A673 (cell line): Measurements from ENCODE around the gene ATP1A1. TPM values are rescaled to one million over a fixed set of nuclear protein-coding genes. Genes with fewer than 3 reads are reported as not detected.

Experiments
- BruUV-seq: library from RNA; stranded (reverse); fragments of 400-500 nt; replicated peaks from 2 replicates; lab custom pipeline; 2021; lab: Mats Ljungman, UMichigan
- CTCF ChIA-PET: fragments of 300-600 bp; sonication (Branson Sonifier 250); formaldehyde crosslinking; loops from one replicate; lab custom pipeline; 2022; ENCODE audit warnings: antibody characterized with exemption; lab: Charles Lee
- POLR2A ChIA-PET: fragments of 300-600 bp; sonication (Branson Sonifier 250); formaldehyde crosslinking; loops from one replicate; lab custom pipeline; 2022; ENCODE audit warnings: antibody characterized with exemption; ENCODE audit not compliant: low non-redundant PET; lab: Charles Lee
- DNase-seq: peaks from one replicate; pipeline ENCODE4 v3.0.0-alpha.2; 2015; ENCODE audit warnings: low spot score
- H3K27ac ChIP-seq: fragments of 200-600 bp; sonication (generic); 2 replicates; pipeline ENCODE4 v1.5.1; 2016; ENCODE audit warnings: mixed run types, low read depth, mild to moderate bottlenecking, mixed read lengths, antibody characterized with exemption, low read length; ENCODE audit not compliant: poor library complexity, severe bottlenecking
- H3K27me3 ChIP-seq: fragments of 200-600 bp; sonication (generic); replicated peaks from 2 replicates; pipeline ENCODE4 v1.6.1; 2017; ENCODE audit warnings: mixed run types, low read depth, mild to moderate bottlenecking, mixed read lengths, antibody characterized with exemption, low read length; ENCODE audit not compliant: insufficient read depth, poor library complexity
- H3K36me3 ChIP-seq: fragments of 200-600 bp; sonication (generic); 2 replicates; pipeline ENCODE4 v1.6.1; 2016; ENCODE audit warnings: mixed run types, mild to moderate bottlenecking, mixed read lengths, antibody characterized with exemption, low read length; ENCODE audit not compliant: insufficient read depth, poor library complexity, severe bottlenecking
- H3K4me1 ChIP-seq: fragments of 200-600 bp; sonication (generic); 2 replicates; pipeline ENCODE4 v1.6.1; 2017; ENCODE audit warnings: mixed run types, mild to moderate bottlenecking, mixed read lengths, antibody characterized with exemption, low read length; ENCODE audit not compliant: insufficient read depth, poor library complexity, severe bottlenecking
- H3K4me3 ChIP-seq: fragments of 200-600 bp; sonication (generic); 2 replicates; pipeline ENCODE4 v1.5.1; 2016; ENCODE audit warnings: low read depth, mixed run types, mild to moderate bottlenecking, mixed read lengths, low read length; ENCODE audit not compliant: poor library complexity, severe bottlenecking
- H3K9me3 ChIP-seq: fragments of 200-600 bp; sonication (generic); 2 replicates; pipeline ENCODE4 v1.6.1; 2016; ENCODE audit warnings: mixed run types, low read depth, mild to moderate bottlenecking, mixed read lengths, antibody characterized with exemption, low read length; ENCODE audit not compliant: poor library complexity, severe bottlenecking
- EZH2 ChIP-seq: fragments of 200-600 bp; sonication (generic); IDR thresholded peaks from 2 replicates; pipeline ENCODE4 v1.6.1; 2017; ENCODE audit warnings: borderline replicate concordance, low read depth, mild to moderate bottlenecking, mixed read lengths, antibody characterized with exemption, low read length; ENCODE audit not compliant: poor library complexity, severe bottlenecking
- intact Hi-C: fragments of 100-400 bp; cut with micrococcal nuclease; formaldehyde crosslinking; loops from one replicate; pipeline ENCODE4 v1.10.0; 2022; ENCODE audit not compliant: unreplicated experiment
- total RNA-seq: library from RNA; stranded (reverse); gene quantifications from 2 replicates; pipeline ENCODE4 v1.2.3, GENCODE V29; 2021
- TF ChIP-seq, protein P1 (sequence below): fragments of 300-800, 200-600 bp; sonication (generic); conservative IDR thresholded peaks from 2 replicates; pipeline ENCODE4 v1.5.1; 2017; ENCODE audit warnings: low read depth, mild to moderate bottlenecking, antibody characterized with exemption, low read length, moderate library complexity, mixed read lengths

Gene ATP1A1
- total RNA-seq, 1 experiment from 2014 or later = 1,420 TPM

DNA sequence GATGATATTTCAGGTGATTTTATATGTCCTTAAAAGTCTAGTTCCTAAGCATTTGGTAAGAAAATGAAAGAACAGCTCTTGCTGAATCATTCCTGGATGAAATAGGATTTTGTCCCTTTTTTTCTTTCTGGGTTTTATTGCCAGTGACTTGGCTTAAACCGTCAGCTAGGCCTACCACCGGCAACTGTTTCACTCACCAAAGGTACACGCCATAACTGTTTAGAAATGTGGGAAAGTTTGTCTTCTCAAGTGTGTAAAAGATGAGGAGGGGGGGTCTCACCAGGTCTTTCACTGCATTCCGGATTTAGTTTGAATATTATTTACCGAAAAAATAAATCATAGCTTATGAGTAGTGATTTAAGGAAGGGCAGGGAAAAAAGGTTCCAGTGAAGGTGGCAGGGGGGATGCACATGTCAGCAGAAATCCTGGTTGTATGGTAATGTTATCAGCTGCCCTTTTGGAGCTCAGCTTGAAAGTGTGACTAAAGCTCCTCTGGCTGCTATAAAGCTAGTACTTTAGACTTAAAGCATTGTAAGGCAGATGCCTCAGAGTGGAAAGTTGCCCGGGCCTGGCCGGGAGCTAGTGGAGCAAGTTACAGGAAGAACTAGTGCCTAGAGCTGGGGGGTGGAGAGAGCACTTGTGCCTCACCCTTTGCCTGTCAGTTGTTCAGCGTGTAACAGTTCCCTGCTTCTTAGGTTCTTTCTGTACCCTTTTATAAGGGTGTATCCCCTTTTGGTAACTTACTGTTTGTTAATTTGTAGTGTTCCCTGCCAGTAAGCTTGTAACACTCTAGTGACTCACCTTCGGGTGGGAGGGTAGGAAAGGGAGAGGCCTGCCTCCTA lies 3.1 kb downstream of the ATP1A1 start:
- POLR2A ChIA-PET = interaction anchor here (1.1 to 1.9 kb wide), 2 partner anchors 11 to 17 kb away, joined by 5 to 8 read pairs; no protein-coding TSS in a partner anchor

DNA sequence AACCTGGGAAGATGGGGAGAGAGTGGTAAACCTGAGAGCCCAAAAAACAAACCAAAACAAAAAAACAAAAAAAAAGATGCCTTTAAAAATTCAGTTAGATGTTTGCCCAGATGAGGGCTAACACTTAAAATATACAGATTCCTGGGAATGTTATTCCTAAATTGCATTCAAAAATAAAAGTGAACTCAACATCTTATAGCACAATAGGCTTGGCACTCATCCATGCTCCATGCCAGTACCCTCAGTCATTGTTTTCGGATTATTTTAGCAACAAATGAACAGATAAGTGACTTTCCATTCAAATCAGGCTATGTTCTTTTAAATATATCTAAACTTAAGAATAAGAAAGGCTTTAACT lies 3.7 kb downstream of the ATP1A1 start:
- BruUV-seq = no TSS peak
- peak overlapping the region; percentile 97 for H3K27ac ChIP-seq
- CTCF ChIA-PET = interaction anchor here (0.6 to 1.9 kb wide), 2 partner anchors 109 to 269 kb away, joined by 7 read pairs; no protein-coding TSS in a partner anchor
- peak; percentile 40 for DNase-seq
- POLR2A ChIA-PET = interaction anchor here (1.9 kb wide), 1 partner anchor 11 kb away, joined by 8 read pairs; no protein-coding TSS in a partner anchor
- no peaks in the 10 kb centered on the region for H3K27me3 ChIP-seq
- H3K9me3 ChIP-seq = no peaks in the 10 kb centered on the region
- TF ChIP-seq, protein P1, sequence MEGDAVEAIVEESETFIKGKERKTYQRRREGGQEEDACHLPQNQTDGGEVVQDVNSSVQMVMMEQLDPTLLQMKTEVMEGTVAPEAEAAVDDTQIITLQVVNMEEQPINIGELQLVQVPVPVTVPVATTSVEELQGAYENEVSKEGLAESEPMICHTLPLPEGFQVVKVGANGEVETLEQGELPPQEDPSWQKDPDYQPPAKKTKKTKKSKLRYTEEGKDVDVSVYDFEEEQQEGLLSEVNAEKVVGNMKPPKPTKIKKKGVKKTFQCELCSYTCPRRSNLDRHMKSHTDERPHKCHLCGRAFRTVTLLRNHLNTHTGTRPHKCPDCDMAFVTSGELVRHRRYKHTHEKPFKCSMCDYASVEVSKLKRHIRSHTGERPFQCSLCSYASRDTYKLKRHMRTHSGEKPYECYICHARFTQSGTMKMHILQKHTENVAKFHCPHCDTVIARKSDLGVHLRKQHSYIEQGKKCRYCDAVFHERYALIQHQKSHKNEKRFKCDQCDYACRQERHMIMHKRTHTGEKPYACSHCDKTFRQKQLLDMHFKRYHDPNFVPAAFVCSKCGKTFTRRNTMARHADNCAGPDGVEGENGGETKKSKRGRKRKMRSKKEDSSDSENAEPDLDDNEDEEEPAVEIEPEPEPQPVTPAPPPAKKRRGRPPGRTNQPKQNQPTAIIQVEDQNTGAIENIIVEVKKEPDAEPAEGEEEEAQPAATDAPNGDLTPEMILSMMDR = no peak
- H3K36me3 ChIP-seq = peaks cover 65% of the 10 kb centered on the region
- intact Hi-C loops = loop anchor here (5.0 kb wide), 1 partner anchor 224 kb away; no protein-coding TSS in a partner anchor
- H3K4me3 ChIP-seq = peak overlapping the region; percentile 91
- peaks cover 58% of the 10 kb centered on the region for H3K4me1 ChIP-seq

More for the DNA sequence above, 3.1 kb downstream of the ATP1A1 start:
- Histone ChIP-seq H3K4me1 (peaks cover 57% of the 10 kb centered on the region), H3K36me3 (peaks cover 61% of the 10 kb centered on the region), H3K4me3 (peak overlapping the region; percentile 91), H3K9me3 (no peaks in the 10 kb centered on the region), H3K27ac (peak overlapping the region; percentile 97), H3K27me3 (no peaks in the 10 kb centered on the region)
- CTCF ChIA-PET = interaction anchor here (0.6 to 1.9 kb wide), 3 partner anchors 109 to 269 kb away, joined by 4 to 7 read pairs (median 7); no protein-coding TSS in a partner anchor
- TF ChIP-seq EZH2 = no peak
- TF ChIP-seq, protein P1 = no peak
- DNase-seq = peak; percentile 72
- TSS peak; percentile 20 for BruUV-seq
- intact Hi-C loops = loop anchor here (2.0 to 5.0 kb wide), 2 partner anchors 17 to 224 kb away; no protein-coding TSS in a partner anchor

DNA sequence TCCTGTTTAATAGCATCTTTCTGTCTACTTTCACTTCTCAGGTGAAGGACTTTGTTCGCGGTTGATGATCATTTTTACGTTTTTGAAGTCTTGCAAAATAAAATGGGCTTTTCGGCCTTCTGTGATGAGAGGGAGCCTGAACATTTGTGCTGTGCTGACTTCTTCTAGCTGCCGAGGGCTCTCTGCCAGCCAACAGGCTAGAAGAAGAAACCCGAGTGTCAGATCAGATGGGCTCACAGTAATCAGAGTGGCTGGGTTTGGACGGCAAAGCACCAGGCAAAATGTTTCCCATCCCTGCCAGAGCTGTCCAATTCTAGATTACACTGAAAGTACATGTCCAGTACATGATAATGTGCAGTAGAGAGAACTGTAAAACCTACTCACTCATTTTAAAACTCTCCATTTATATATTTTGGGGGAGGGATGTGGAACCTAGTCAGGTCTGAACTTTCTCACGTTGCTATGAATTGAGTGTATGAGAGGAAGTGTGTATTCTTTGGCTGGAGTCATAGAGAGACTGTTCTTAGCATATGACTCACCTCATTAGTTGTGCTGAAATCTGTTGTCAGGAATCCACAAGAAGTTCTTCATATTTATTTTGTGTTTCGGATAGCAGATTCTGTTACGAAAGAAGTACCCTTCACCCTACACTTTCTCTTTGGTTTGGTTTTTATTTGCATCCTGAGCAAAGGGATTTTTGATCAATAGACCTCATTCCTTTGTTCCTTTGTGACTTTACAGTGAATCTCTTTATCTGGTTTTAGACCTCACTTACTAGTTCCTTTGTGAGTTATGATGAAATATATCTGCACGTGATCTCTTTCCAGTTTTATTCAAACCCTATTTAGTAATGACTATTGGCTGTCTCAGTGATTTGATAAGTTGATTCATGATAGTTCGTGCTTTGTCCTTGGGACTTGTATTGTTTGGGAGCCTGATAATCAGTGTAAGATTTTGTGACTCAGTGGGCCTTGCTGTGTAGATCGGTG lies 4.8 kb downstream of the ATP1A1 start:
- DNase-seq = peak; percentile 75
- peaks cover 74% of the 10 kb centered on the region for H3K36me3 ChIP-seq
- peak overlapping the region; percentile 91 for H3K4me3 ChIP-seq
- no peaks in the 10 kb centered on the region for H3K27me3 ChIP-seq
- no peak for TF ChIP-seq EZH2
- TF ChIP-seq, protein P1 = no peak
- intact Hi-C loops = loop anchor here (5.0 kb wide), 1 partner anchor 226 kb away; no protein-coding TSS in a partner anchor
- TSS peak; percentile 29 for BruUV-seq
- peaks cover 62% of the 10 kb centered on the region for H3K4me1 ChIP-seq
- no peaks in the 10 kb centered on the region for H3K9me3 ChIP-seq
- CTCF ChIA-PET = no interaction called here
- POLR2A ChIA-PET = interaction anchor here (0.6 kb wide), 2 partner anchors 9 to 22 kb away, joined by 4 to 21 read pairs; no protein-coding TSS in a partner anchor
- H3K27ac ChIP-seq = peak overlapping the region; percentile 97
